GM12865 (cell line): ENCODE measurements around the gene CCDC15.
"Not testable (repeated sequence)": the region's sequence is repeated elsewhere in the genome, so short reads cannot be mapped to it uniquely, and the experiment has no call there.

Experiments
- DNase-seq: peaks from one replicate; pipeline ENCODE4 v3.0.0; 2010; ENCODE audit warnings: low read depth
- H3K4me3 ChIP-seq: 2 replicates; pipeline ENCODE4 v1.5.1; 2011; ENCODE audit warnings: mild to moderate bottlenecking, low read depth, low read length, control low read depth
- CTCF ChIP-seq: IDR thresholded peaks from 2 replicates; pipeline ENCODE4 v1.5.1; 2011; ENCODE audit warnings: low read length, control low read depth, low read depth, inconsistent platforms; ENCODE audit not compliant: insufficient read depth; ENCODE audit errors: missing control alignments

Gene CCDC15

GRCh38 chr11:125022551-125022950 is 68.5 kb downstream of the CCDC15 start:
- no peak overlapping the region for H3K4me3 ChIP-seq
- no peak for TF ChIP-seq CTCF
- DNase-seq: no peak

- no peak for TF ChIP-seq CTCF
- peak; percentile 1 for DNase-seq
- H3K4me3 ChIP-seq: no peak overlapping the region
These were observed 72.0 kb downstream of the CCDC15 start for GRCh38 chr11:125025968-125026367.

GRCh38 chr11:125029431-125029830 is 75.4 kb downstream of the CCDC15 start:
- H3K4me3 ChIP-seq, DNase-seq: not testable (repeated sequence)

- H3K4me3 ChIP-seq: no peak overlapping the region
- DNase-seq: peak; percentile 4
- no peak for TF ChIP-seq CTCF
These were observed 82.9 kb downstream of the CCDC15 start for GRCh38 chr11:125036933-125037332.

GRCh38 chr11:125049164-125049792 is 95.3 kb downstream of the CCDC15 start:
- H3K4me3 ChIP-seq: no peak overlapping the region
- no peak for TF ChIP-seq CTCF
- no peak for DNase-seq

GRCh38 chr11:125052047-125052446 is 98.0 kb downstream of the CCDC15 start:
- no peak for TF ChIP-seq CTCF
- DNase-seq: no peak
- no peak overlapping the region for H3K4me3 ChIP-seq

GRCh38 chr11:125053167-125053566 is 99.2 kb downstream of the CCDC15 start:
- no peak for DNase-seq

More at GRCh38 chr11:125053167-125053566, 99.2 kb downstream of the CCDC15 start:
- H3K4me3 ChIP-seq: no peak overlapping the region
- no peak for TF ChIP-seq CTCF
